Neural cell (in vitro differentiated cells): ENCODE results near the gene TANGO6. TPM values are rescaled to one million over a fixed set of nuclear protein-coding genes. Genes with fewer than 3 reads are reported as not detected.

Experiments
- H2AFZ ChIP-seq: fragments of 200-600, 300-800 bp; sonication (generic), shearing (Covaris generic); 2 replicates; pipeline ENCODE4 v1.6.0; 2014; ENCODE audit warnings: low read depth, mild to moderate bottlenecking, antibody characterized with exemption, low read length, moderate library complexity
- H3F3A ChIP-seq: fragments of 200-600 bp; shearing (Covaris generic); 2 replicates; pipeline ENCODE4 v1.6.1; 2016; ENCODE audit warnings: mild to moderate bottlenecking, moderate library complexity, mixed read lengths, antibody characterized with exemption, low read length; ENCODE audit not compliant: insufficient read depth, poor library complexity, severe bottlenecking
- H3K27ac ChIP-seq: fragments of 200-600, 300-800 bp; sonication (generic), shearing (Covaris generic); 2 replicates; pipeline ENCODE4 v1.5.1; 2014; ENCODE audit warnings: mild to moderate bottlenecking, low read length, moderate library complexity
- H3K27me3 ChIP-seq: fragments of 300-800, 200-600 bp; sonication (generic), shearing (Covaris generic); 2 replicates; pipeline ENCODE4 v1.6.0; 2014; ENCODE audit warnings: mild to moderate bottlenecking, low read depth, low read length, moderate library complexity; ENCODE audit not compliant: insufficient read depth
- H3K36me3 ChIP-seq: fragments of 300-800, 200-600 bp; sonication (generic), shearing (Covaris generic); 2 replicates; pipeline ENCODE4 v1.5.1; 2014; ENCODE audit warnings: mild to moderate bottlenecking, antibody characterized with exemption, low read length, moderate library complexity; ENCODE audit not compliant: insufficient read depth
- H3K4me2 ChIP-seq: fragments of 300-800, 200-600 bp; sonication (generic), shearing (Covaris generic); 2 replicates; pipeline ENCODE4 v1.6.0; 2014; ENCODE audit warnings: mild to moderate bottlenecking, low read length
- H3K4me3 ChIP-seq: fragments of 300-800, 200-600 bp; sonication (generic), shearing (Covaris generic); 2 replicates; pipeline ENCODE4 v1.5.1; 2014; ENCODE audit warnings: mild to moderate bottlenecking, low read length, moderate library complexity
- H3K79me2 ChIP-seq: fragments of 200-600 bp; shearing (Covaris generic); replicated peaks from 2 replicates; pipeline ENCODE4 v1.6.0; 2014; ENCODE audit warnings: mild to moderate bottlenecking, low read length, moderate library complexity; ENCODE audit not compliant: insufficient read depth
- H3K9ac ChIP-seq: fragments of 300-800, 200-600 bp; sonication (generic), shearing (Covaris generic); 2 replicates; pipeline ENCODE4 v1.6.1; 2016; ENCODE audit warnings: mild to moderate bottlenecking, low read length, mixed read lengths
- H3K9me2 ChIP-seq: fragments of 200-600 bp; shearing (Covaris generic); 2 replicates; pipeline ENCODE4 v1.6.1; 2016; ENCODE audit warnings: mild to moderate bottlenecking, low read length, mixed read lengths; ENCODE audit not compliant: insufficient read depth
- H3K9me3 ChIP-seq: fragments of 200-600, 300-800 bp; sonication (generic), shearing (Covaris generic); 2 replicates; pipeline ENCODE4 v1.6.1; 2016; ENCODE audit warnings: mild to moderate bottlenecking, mixed run types, low read length, moderate library complexity, mixed read lengths
- H4K20me1 ChIP-seq: fragments of 200-600 bp; shearing (Covaris generic); 2 replicates; pipeline ENCODE4 v1.6.1; 2016; ENCODE audit warnings: mild to moderate bottlenecking, mixed run types; ENCODE audit not compliant: insufficient read depth
- CTCF ChIP-seq: fragments of 450-650 bp; IDR thresholded peaks from 2 replicates; pipeline ENCODE4 v1.5.1; 2014; ENCODE audit warnings: antibody characterized with exemption, mild to moderate bottlenecking, moderate library complexity; ENCODE audit not compliant: poor library complexity, severe bottlenecking
- EP300 ChIP-seq: fragments of 450-650 bp; conservative IDR thresholded peaks from 2 replicates; pipeline ENCODE4 v1.6.1; 2014; ENCODE audit warnings: antibody characterized with exemption, mild to moderate bottlenecking, moderate library complexity; ENCODE audit not compliant: poor library complexity, severe bottlenecking
- EZH2 ChIP-seq: fragments of 200-600, 300-800 bp; shearing (Covaris generic), sonication (generic); IDR thresholded peaks from 2 replicates; pipeline ENCODE4 v1.6.1; 2014; ENCODE audit warnings: antibody characterized with exemption, low read length, borderline replicate concordance, mild to moderate bottlenecking; ENCODE audit not compliant: insufficient read depth, poor library complexity, severe bottlenecking
- MXI1 ChIP-seq: fragments of 450-650 bp; conservative IDR thresholded peaks from 2 replicates; pipeline ENCODE4 v1.6.1; 2014; ENCODE audit warnings: antibody characterized with exemption, mild to moderate bottlenecking; ENCODE audit not compliant: poor library complexity, severe bottlenecking
- RAD21 ChIP-seq: fragments of 450-650 bp; conservative IDR thresholded peaks from 2 replicates; pipeline ENCODE4 v1.6.1; 2014; ENCODE audit warnings: antibody characterized with exemption, mild to moderate bottlenecking, moderate library complexity
- SMC3 ChIP-seq: fragments of 450-650 bp; conservative IDR thresholded peaks from 2 replicates; pipeline ENCODE4 v1.6.1; 2014; ENCODE audit warnings: antibody characterized with exemption, mild to moderate bottlenecking, moderate library complexity; ENCODE audit not compliant: poor library complexity
- polyA plus RNA-seq: library from polyadenylated mRNA; depleted of rRNA; stranded (reverse); fragments of >200 nt; gene quantifications from 2 replicates; pipeline ENCODE4 v1.2.3, GENCODE V29; 2014

Gene TANGO6
- polyA plus RNA-seq, 1 donor from 2014 or later = 9.5 TPM

GRCh38 chr16:68800257-68800875 is 43.0 kb upstream of the TANGO6 start:
- Histone ChIP-seq H3K9me3 (no peaks in the 10 kb centered on the region), H4K20me1 (no peaks in the 10 kb centered on the region), H2AFZ (no peak overlapping the region), H3K4me2 (no peak overlapping the region), H3K79me2 (no peaks in the 10 kb centered on the region), H3K9ac (no peak overlapping the region), H3F3A (no peaks in the 10 kb centered on the region), H3K36me3 (no peaks in the 10 kb centered on the region), H3K4me3 (no peak overlapping the region), H3K9me2 (no peaks in the 10 kb centered on the region), H3K27me3 (no peaks in the 10 kb centered on the region), H3K27ac (no peak overlapping the region)
- TF ChIP-seq SMC3 (peak; percentile 50), RAD21 (peak; percentile 63), EP300 (no peak), CTCF (peak; percentile 64), EZH2 (no peak)

GRCh38 chr16:68802190-68802589 is 41.1 kb upstream of the TANGO6 start:
- H3F3A ChIP-seq = no peaks in the 10 kb centered on the region
- H3K9me2 ChIP-seq = no peaks in the 10 kb centered on the region
- H3K79me2 ChIP-seq = no peaks in the 10 kb centered on the region
- H3K27ac ChIP-seq = no peak overlapping the region
- no peak overlapping the region for H3K4me3 ChIP-seq
- TF ChIP-seq EP300 = no peak
- no peak for TF ChIP-seq MXI1
- H4K20me1 ChIP-seq = no peaks in the 10 kb centered on the region
- no peaks in the 10 kb centered on the region for H3K9me3 ChIP-seq
- no peak overlapping the region for H3K4me2 ChIP-seq
- H3K9ac ChIP-seq = no peak overlapping the region
- no peaks in the 10 kb centered on the region for H3K36me3 ChIP-seq
- H2AFZ ChIP-seq = no peak overlapping the region
- no peaks in the 10 kb centered on the region for H3K27me3 ChIP-seq

GRCh38 chr16:68806422-68806821 is 36.9 kb upstream of the TANGO6 start:
- no peak for TF ChIP-seq CTCF
- Histone ChIP-seq H3K9me3 (no peaks in the 10 kb centered on the region), H3K79me2 (no peaks in the 10 kb centered on the region), H3K9me2 (no peaks in the 10 kb centered on the region), H3K27me3 (no peaks in the 10 kb centered on the region), H3K4me3 (no peak overlapping the region), H4K20me1 (no peaks in the 10 kb centered on the region), H3K9ac (no peak overlapping the region), H3K27ac (no peak overlapping the region), H3K36me3 (no peaks in the 10 kb centered on the region), H3F3A (no peaks in the 10 kb centered on the region), H2AFZ (no peak overlapping the region), H3K4me2 (no peak overlapping the region)
